BLaER1 treated with 17β-estradiol and CSF1 and Interleukin-3, amounts not matched to agents 10 nM and 100 nM (cell line): Measurements from ENCODE around the gene HDGFL3.

Source experiments
- H3K27ac ChIP-seq, 11 experiments: shearing (Covaris generic); formaldehyde crosslinking; 2 replicates each; pipeline ENCODE4 v1.8.1; 2022
- H3K27me3 ChIP-seq, 11 experiments: shearing (Covaris generic); formaldehyde crosslinking; 2 replicates each; pipeline ENCODE4 v1.8.1; 2022
- H3K36me3 ChIP-seq, 11 experiments: shearing (Covaris generic); formaldehyde crosslinking; 2 replicates each; pipeline ENCODE4 v1.8.1; 2022
- H3K4me1 ChIP-seq, 10 experiments: shearing (Covaris generic); formaldehyde crosslinking; 2 replicates each; pipeline ENCODE4 v1.8.1; 2022
- H3K4me2 ChIP-seq, 11 experiments: shearing (Covaris generic); formaldehyde crosslinking; 2 replicates each; pipeline ENCODE4 v1.8.1; 2022
- H3K4me3 ChIP-seq, 10 experiments: shearing (Covaris generic); formaldehyde crosslinking; 2 replicates each; pipeline ENCODE4 v1.8.1; 2022
- H3K9ac ChIP-seq, 11 experiments: shearing (Covaris generic); formaldehyde crosslinking; 2 replicates each; pipeline ENCODE4 v1.8.1; 2022
- H3K9me3 ChIP-seq, 11 experiments: shearing (Covaris generic); formaldehyde crosslinking; replicated peaks in 1 of 11; 2 replicates each; pipeline ENCODE4 v1.8.1; 2022
- H4K20me1 ChIP-seq, 11 experiments: shearing (Covaris generic); formaldehyde crosslinking; 2 replicates each; pipeline ENCODE4 v1.8.1; 2022
- Cebpa-rat ChIP-seq, 11 experiments: shearing (Covaris generic); IDR thresholded peaks; 2 replicates each; pipeline ENCODE4 v1.8.1; 2022

Gene HDGFL3

DNA sequence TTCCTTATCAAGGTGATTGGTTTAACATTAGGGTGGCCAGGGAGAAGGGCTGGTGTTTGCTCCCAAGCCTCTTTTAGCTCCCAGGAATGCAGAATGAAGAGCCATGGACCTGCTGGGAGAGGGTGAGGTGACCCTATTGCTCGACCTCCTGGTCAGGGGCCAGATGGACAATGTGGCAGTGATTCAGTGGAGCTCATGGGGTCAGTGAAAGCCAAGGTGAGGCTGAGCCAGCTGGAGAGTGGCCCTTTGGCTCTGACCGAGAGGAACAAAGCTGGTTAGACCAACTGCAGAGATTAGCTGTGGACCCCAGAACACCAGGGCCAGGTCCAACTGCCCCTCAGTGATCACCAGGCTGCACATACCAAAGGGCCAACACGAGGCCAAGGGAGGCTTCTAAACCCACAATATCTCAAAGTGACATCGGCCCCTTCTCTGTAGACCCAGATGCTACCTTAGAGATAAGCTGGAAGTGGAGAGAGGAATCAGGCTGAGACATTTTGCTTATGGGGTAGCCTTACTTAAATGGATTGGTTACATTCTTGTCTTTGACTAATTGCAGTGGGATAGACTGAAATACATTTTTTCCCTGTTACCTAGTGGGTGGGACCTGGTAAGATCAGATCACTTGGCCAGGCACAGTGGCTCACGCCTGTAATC, 124.8 kb downstream of the HDGFL3 start:
- H4K20me1 ChIP-seq, result no peaks in the 10 kb centered on the region

DNA sequence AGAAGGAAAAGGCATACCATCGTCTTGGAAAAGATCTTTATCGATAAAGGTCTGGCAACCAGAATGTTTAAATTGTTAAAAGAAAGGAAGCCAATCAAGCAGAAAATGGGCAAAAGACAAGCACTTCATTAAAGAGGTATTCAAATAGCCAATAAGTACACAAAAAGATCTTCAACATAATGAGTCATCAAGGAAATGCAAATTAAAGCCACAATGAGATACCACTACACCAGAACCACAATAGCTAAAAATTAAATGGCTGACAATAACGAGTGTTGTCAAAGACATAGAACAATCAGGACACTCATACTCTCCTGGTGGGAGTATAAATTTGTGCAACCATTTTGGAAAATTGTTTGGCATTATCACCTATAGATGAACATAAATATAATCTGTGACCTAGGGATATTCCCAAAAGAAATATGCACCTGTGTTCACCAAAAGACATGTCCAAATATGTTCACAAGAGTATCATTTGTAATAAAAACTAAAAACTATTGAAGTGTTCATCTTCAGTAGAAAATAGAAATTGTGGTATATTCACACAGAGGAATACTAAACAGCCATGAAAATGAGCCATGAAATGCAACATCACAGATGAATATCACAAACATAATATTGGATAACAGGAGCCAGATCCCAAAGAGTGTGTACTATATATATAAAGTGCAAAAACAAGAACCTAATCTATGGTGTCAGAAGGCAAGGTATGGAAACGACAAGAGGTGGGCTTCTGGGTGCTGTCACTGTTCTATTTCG, 126.2 kb downstream of the HDGFL3 start:
- Histone ChIP-seq H3K4me1 (peaks cover 0 to 16% (median 4%) of the 10 kb centered on the region in 10 experiments; a peak in 7 of 20 replicates), H4K20me1 (no peaks in the 10 kb centered on the region), H3K27me3 (no peaks in the 10 kb centered on the region), H3K4me3 (no peak overlapping the region), H3K27ac (no peak overlapping the region), H3K9me3 (0 out of 22 replicates have a peak, but pooled peaks cover 0 to 3% (median 0%) of the 10 kb centered on the region in 11 experiments), H3K4me2 (0 out of 22 replicates have a peak overlapping the region, but pooled peaks of 1 of the 11 experiments have one; percentile 9), H3K36me3 (no peaks in the 10 kb centered on the region), H3K9ac (no peak overlapping the region)
- TF ChIP-seq Cebpa-rat (IDR thresholded peaks at IDR 0.05), result no peak

More for the DNA sequence above, 124.8 kb downstream of the HDGFL3 start:
- Histone ChIP-seq H3K27me3 (no peaks in the 10 kb centered on the region), H3K4me3 (no peak overlapping the region), H3K4me1 (peaks cover 0 to 17% (median 5%) of the 10 kb centered on the region in 10 experiments; a peak in 7 of 20 replicates), H3K9me3 (0 out of 22 replicates have a peak, but pooled peaks cover 0 to 3% (median 0%) of the 10 kb centered on the region in 11 experiments), H3K27ac (no peak overlapping the region), H3K36me3 (no peaks in the 10 kb centered on the region), H3K4me2 (no peak overlapping the region), H3K9ac (no peak overlapping the region)
- no peak for TF ChIP-seq Cebpa-rat (IDR thresholded peaks at IDR 0.05)

DNA sequence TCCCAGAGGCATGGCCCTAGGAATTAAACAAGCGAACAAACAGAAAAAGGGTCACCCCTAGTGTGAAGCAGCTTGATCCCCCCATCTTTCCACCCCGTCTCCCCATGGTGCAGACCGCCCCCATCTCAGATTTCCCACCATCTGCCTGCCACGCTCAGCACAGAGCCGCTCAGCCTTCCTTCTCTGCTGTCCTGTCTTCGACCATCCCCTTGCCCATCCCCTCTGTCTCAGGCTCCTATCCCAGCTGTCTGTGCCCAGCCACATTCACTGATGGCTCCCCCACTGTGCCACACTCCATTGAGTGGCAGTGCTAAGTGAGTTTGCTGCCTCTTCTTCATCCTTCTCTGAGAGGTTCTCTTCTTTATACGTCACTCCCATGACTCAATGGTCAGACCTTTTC, 128.9 kb downstream of the HDGFL3 start:
- Histone ChIP-seq H3K36me3 (no peaks in the 10 kb centered on the region), H4K20me1 (no peaks in the 10 kb centered on the region), H3K9ac (no peak overlapping the region), H3K4me2 (no peak overlapping the region), H3K27me3 (no peaks in the 10 kb centered on the region), H3K4me3 (no peak overlapping the region), H3K27ac (no peak overlapping the region), H3K4me1 (peaks cover 0 to 6% (median 0%) of the 10 kb centered on the region in 10 experiments; a peak in 3 of 20 replicates), H3K9me3 (peaks cover 9 to 16% (median 12%) of the 10 kb centered on the region in 11 experiments)
- TF ChIP-seq Cebpa-rat (IDR thresholded peaks at IDR 0.05), result no peak
